Activated naive CD8-positive, alpha-beta T cell treated with anti-CD3 and anti-CD28 coated beads for 36 hours (primary cell): Measurements from ENCODE around the gene SYK. TPM values are rescaled to one million over a fixed set of nuclear protein-coding genes. Genes with fewer than 3 reads are reported as not detected.

Experiments used
- DNase-seq: peaks from one replicate; pipeline ENCODE4 v3.0.0; 2021
- H3K27ac Mint-ChIP-seq: one replicate; pipeline ENCODE4 v1.8.0; 2022; ENCODE audit warnings: mild to moderate bottlenecking, moderate library complexity, mixed read lengths
- H3K27me3 Mint-ChIP-seq: one replicate; pipeline ENCODE4 v1.8.0; 2022; ENCODE audit warnings: mild to moderate bottlenecking, mixed read lengths
- H3K36me3 Mint-ChIP-seq: one replicate; pipeline ENCODE4 v1.8.0; 2021; ENCODE audit warnings: mild to moderate bottlenecking, mixed read lengths
- H3K4me1 Mint-ChIP-seq: one replicate; pipeline ENCODE4 v1.8.0; 2021; ENCODE audit warnings: mixed read lengths
- H3K4me3 Mint-ChIP-seq: one replicate; pipeline ENCODE4 v1.8.0; 2022; ENCODE audit warnings: mild to moderate bottlenecking, moderate library complexity, mixed read lengths
- H3K9me3 Mint-ChIP-seq: one replicate; pipeline ENCODE4 v1.8.0; 2022; ENCODE audit warnings: mixed read lengths
- total RNA-seq, 2 experiments: library from RNA; stranded (reverse); gene quantifications; one replicate each; pipeline ENCODE4 v1.2.3, GENCODE V29; 2021

The SYK gene
- total RNA-seq, 2 experiments from 2014 or later = 0.37 to 0.48 TPM

- Mint-ChIP-seq H3K27ac (no peak overlapping the region), H3K4me1 (no peaks in the 10 kb centered on the region), H3K4me3 (no peak overlapping the region), H3K27me3 (no peaks in the 10 kb centered on the region), H3K36me3 (no peaks in the 10 kb centered on the region), H3K9me3 (no peaks in the 10 kb centered on the region)
- DNase-seq = no peak
These were observed 102.3 kb downstream of the SYK start for GRCh38 chr9:90903766-90904424.

- no peaks in the 10 kb centered on the region for H3K36me3 Mint-ChIP-seq
These were observed 103.3 kb downstream of the SYK start for GRCh38 chr9:90904706-90905478.

GRCh38 chr9:90905822-90906221 is 104.2 kb downstream of the SYK start:
- Mint-ChIP-seq H3K4me3 (no peak overlapping the region), H3K36me3 (no peaks in the 10 kb centered on the region), H3K27ac (no peak overlapping the region), H3K4me1 (no peaks in the 10 kb centered on the region), H3K27me3 (no peaks in the 10 kb centered on the region), H3K9me3 (no peaks in the 10 kb centered on the region)
- DNase-seq = no peak

More at GRCh38 chr9:90904706-90905478, 103.3 kb downstream of the SYK start:
- Mint-ChIP-seq H3K27ac (no peak overlapping the region), H3K27me3 (no peaks in the 10 kb centered on the region), H3K9me3 (no peaks in the 10 kb centered on the region), H3K4me3 (no peak overlapping the region), H3K4me1 (no peaks in the 10 kb centered on the region)
- DNase-seq = no peak

- Mint-ChIP-seq H3K4me1 (no peaks in the 10 kb centered on the region), H3K27ac (no peak overlapping the region), H3K27me3 (no peaks in the 10 kb centered on the region), H3K4me3 (no peak overlapping the region), H3K9me3 (no peaks in the 10 kb centered on the region), H3K36me3 (no peaks in the 10 kb centered on the region)
- no peak for DNase-seq
These were observed 104.9 kb downstream of the SYK start for GRCh38 chr9:90906316-90907055.

- no peaks in the 10 kb centered on the region for H3K36me3 Mint-ChIP-seq
- no peak overlapping the region for H3K4me3 Mint-ChIP-seq
- no peaks in the 10 kb centered on the region for H3K9me3 Mint-ChIP-seq
- H3K4me1 Mint-ChIP-seq = no peaks in the 10 kb centered on the region
- no peaks in the 10 kb centered on the region for H3K27me3 Mint-ChIP-seq
- DNase-seq = no peak
- no peak overlapping the region for H3K27ac Mint-ChIP-seq
These were observed 105.4 kb downstream of the SYK start for GRCh38 chr9:90907056-90907445.

GRCh38 chr9:90907790-90908189 is 106.2 kb downstream of the SYK start:
- no peak overlapping the region for H3K4me3 Mint-ChIP-seq

GRCh38 chr9:90909225-90909624 is 107.6 kb downstream of the SYK start:
- DNase-seq = no peak
- no peaks in the 10 kb centered on the region for H3K9me3 Mint-ChIP-seq
- H3K27ac Mint-ChIP-seq = no peak overlapping the region
- no peaks in the 10 kb centered on the region for H3K27me3 Mint-ChIP-seq
- no peak overlapping the region for H3K4me3 Mint-ChIP-seq
- no peaks in the 10 kb centered on the region for H3K36me3 Mint-ChIP-seq
- no peaks in the 10 kb centered on the region for H3K4me1 Mint-ChIP-seq

More at GRCh38 chr9:90907790-90908189, 106.2 kb downstream of the SYK start:
- no peaks in the 10 kb centered on the region for H3K36me3 Mint-ChIP-seq
- H3K27me3 Mint-ChIP-seq = no peaks in the 10 kb centered on the region
- H3K4me1 Mint-ChIP-seq = no peaks in the 10 kb centered on the region
- no peaks in the 10 kb centered on the region for H3K9me3 Mint-ChIP-seq
- no peak for DNase-seq
- no peak overlapping the region for H3K27ac Mint-ChIP-seq

- Mint-ChIP-seq H3K27me3 (no peaks in the 10 kb centered on the region), H3K4me1 (no peaks in the 10 kb centered on the region), H3K9me3 (no peaks in the 10 kb centered on the region), H3K4me3 (no peak overlapping the region), H3K36me3 (no peaks in the 10 kb centered on the region), H3K27ac (no peak overlapping the region)
- no peak for DNase-seq
These were observed 108.2 kb downstream of the SYK start for GRCh38 chr9:90909747-90910283.

- no peaks in the 10 kb centered on the region for H3K27me3 Mint-ChIP-seq
- DNase-seq = no peak
- H3K4me1 Mint-ChIP-seq = no peaks in the 10 kb centered on the region
- H3K27ac Mint-ChIP-seq = no peak overlapping the region
- H3K36me3 Mint-ChIP-seq = no peaks in the 10 kb centered on the region
- H3K9me3 Mint-ChIP-seq = no peaks in the 10 kb centered on the region
- H3K4me3 Mint-ChIP-seq = no peak overlapping the region
These were observed 112.6 kb downstream of the SYK start for GRCh38 chr9:90914196-90914595.

- Mint-ChIP-seq H3K36me3 (no peaks in the 10 kb centered on the region), H3K4me3 (no peak overlapping the region), H3K27me3 (no peaks in the 10 kb centered on the region), H3K27ac (no peak overlapping the region), H3K4me1 (no peaks in the 10 kb centered on the region), H3K9me3 (no peaks in the 10 kb centered on the region)
- DNase-seq = peak; percentile 71
These were observed 113.4 kb downstream of the SYK start for GRCh38 chr9:90914868-90915483.

- peak; percentile 27 for DNase-seq
- Mint-ChIP-seq H3K4me1 (no peaks in the 10 kb centered on the region), H3K27ac (no peak overlapping the region), H3K36me3 (no peaks in the 10 kb centered on the region), H3K4me3 (no peak overlapping the region), H3K9me3 (no peaks in the 10 kb centered on the region), H3K27me3 (no peaks in the 10 kb centered on the region)
These were observed 114.1 kb downstream of the SYK start for GRCh38 chr9:90915693-90916092.

- Mint-ChIP-seq H3K27ac (no peak overlapping the region), H3K4me1 (no peaks in the 10 kb centered on the region), H3K27me3 (no peaks in the 10 kb centered on the region), H3K36me3 (no peaks in the 10 kb centered on the region), H3K9me3 (no peaks in the 10 kb centered on the region), H3K4me3 (no peak overlapping the region)
- DNase-seq = no peak
These were observed 114.6 kb downstream of the SYK start for GRCh38 chr9:90916147-90916734.

GRCh38 chr9:90919883-90920282 is 118.3 kb downstream of the SYK start:
- Mint-ChIP-seq H3K4me1 (no peaks in the 10 kb centered on the region), H3K4me3 (no peak overlapping the region), H3K27ac (no peak overlapping the region), H3K36me3 (no peaks in the 10 kb centered on the region), H3K27me3 (peaks cover 12% of the 10 kb centered on the region), H3K9me3 (no peaks in the 10 kb centered on the region)
- DNase-seq = no peak

- Mint-ChIP-seq H3K9me3 (no peaks in the 10 kb centered on the region), H3K27me3 (peaks cover 13% of the 10 kb centered on the region), H3K4me1 (no peaks in the 10 kb centered on the region), H3K4me3 (no peak overlapping the region), H3K36me3 (no peaks in the 10 kb centered on the region), H3K27ac (no peak overlapping the region)
- no peak for DNase-seq
These were observed 119.5 kb downstream of the SYK start for GRCh38 chr9:90921104-90921503.
